GM11168 (cell line): ENCODE measurements around the gene NAALADL2.

Experiments
- in situ Hi-C: fragments of 300-500 bp; cut with MboI; formaldehyde crosslinking; loops from one replicate; pipeline ENCODE4 v1.12.0; 2022; ENCODE audit warnings: low sequenced_read_pairs; ENCODE audit not compliant: unreplicated experiment

NAALADL2 gene

GRCh38 chr3:174859114-174859735 lies at the start of gene NAALADL2:
Gene NAALADL2, plus strand, starts transcription at chr3:174859334.
- in situ Hi-C loops, result no loop called here

- in situ Hi-C loops, result no loop called here
Observed at GRCh38 chr3:174810254-174810653, 48.9 kb upstream of the NAALADL2 start.

- in situ Hi-C loops, result no loop called here
Observed at GRCh38 chr3:174812172-174812862, 46.8 kb upstream of the NAALADL2 start.

- in situ Hi-C loops, result no loop called here
Observed at GRCh38 chr3:174815750-174816149, 43.4 kb upstream of the NAALADL2 start.

- in situ Hi-C loops, result no loop called here
Observed at GRCh38 chr3:174820885-174821284, 38.2 kb upstream of the NAALADL2 start.

GRCh38 chr3:174821477-174821876 lies 37.7 kb upstream of the NAALADL2 start:
- in situ Hi-C loops, result no loop called here

GRCh38 chr3:174822320-174822719 lies 36.8 kb upstream of the NAALADL2 start:
- in situ Hi-C loops, result no loop called here

- in situ Hi-C loops, result no loop called here
Observed at GRCh38 chr3:174826069-174826468, 33.1 kb upstream of the NAALADL2 start.

GRCh38 chr3:174844746-174845145 lies 14.4 kb upstream of the NAALADL2 start:
- in situ Hi-C loops, result no loop called here

- in situ Hi-C loops, result no loop called here
Observed at GRCh38 chr3:174846055-174846454, 13.1 kb upstream of the NAALADL2 start.

GRCh38 chr3:174854987-174855386 lies 4.1 kb upstream of the NAALADL2 start:
- in situ Hi-C loops, result no loop called here

- in situ Hi-C loops, result no loop called here
Observed at GRCh38 chr3:174857301-174857700, 1.8 kb upstream of the NAALADL2 start.

- in situ Hi-C loops, result no loop called here
Observed at GRCh38 chr3:174858353-174858752, 781 bp upstream of the NAALADL2 start.

GRCh38 chr3:174859756-174860155 lies 622 bp downstream of the NAALADL2 start:
- in situ Hi-C loops, result no loop called here

- in situ Hi-C loops, result no loop called here
Observed at GRCh38 chr3:174862101-174862500, 3.0 kb downstream of the NAALADL2 start.

- in situ Hi-C loops, result no loop called here
Observed at GRCh38 chr3:174862666-174863065, 3.5 kb downstream of the NAALADL2 start.

- in situ Hi-C loops, result no loop called here
Observed at GRCh38 chr3:174863488-174863887, 4.4 kb downstream of the NAALADL2 start.

GRCh38 chr3:174869448-174869847 lies 10.3 kb downstream of the NAALADL2 start:
- in situ Hi-C loops, result no loop called here

GRCh38 chr3:174873832-174874657 lies 14.9 kb downstream of the NAALADL2 start:
- in situ Hi-C loops, result no loop called here

GRCh38 chr3:174882789-174883188 lies 23.7 kb downstream of the NAALADL2 start:
- in situ Hi-C loops, result no loop called here
